Tibial artery (tissue), 4 donors: ENCODE results near the gene TSPAN14.

Experiments used
- DNase-seq, 2 donors: peaks; one replicate each; pipeline ENCODE4 v3.0.0-alpha.2; 2019
- H3K27ac ChIP-seq, 2 donors: fragments of 200-600 bp; sonication (generic) in 1 of 2; 1 replicate in 1 of 2; 2 replicates in 1 of 2; pipeline ENCODE4 v1.5.1; 2018 to 2019; ENCODE audit warnings: mild to moderate bottlenecking in 1 of 2
- H3K27me3 ChIP-seq, 2 donors: fragments of 200-600 bp; sonication (generic) in 1 of 2; one replicate each; pipeline versions ENCODE4 v1.5.1 to v1.6.0; 2016 to 2019
- H3K36me3 ChIP-seq, 3 donors: fragments of 200-600 bp; sonication (generic) in 2 of 3; one replicate each; pipeline ENCODE4 v1.5.1; 2016 to 2019; ENCODE audit warnings: mild to moderate bottlenecking in 2 of 3
- H3K4me1 ChIP-seq, 4 donors: fragments of 200-600 bp; sonication (generic) in 2 of 4; 1 replicate in 3 of 4; 2 replicates in 1 of 4; pipeline ENCODE4 v1.5.1; 2016 to 2019
- H3K4me3 ChIP-seq, 2 donors: fragments of 200-600 bp; sonication (generic) in 1 of 2; 1 replicate in 1 of 2; 2 replicates in 1 of 2; pipeline ENCODE4 v1.5.1; 2018 to 2019; ENCODE audit warnings: mild to moderate bottlenecking in 2 of 2
- H3K9me3 ChIP-seq, 3 donors: fragments of 200-600 bp; sonication (generic) in 1 of 3; one replicate each; pipeline ENCODE4 v1.5.1; 2016 to 2019
- intact Hi-C: fragments of 100-400 bp; cut with DNase I; formaldehyde crosslinking; loops from one replicate; pipeline ENCODE4 v1.15.0; 2023; ENCODE audit warnings: low total_unique reads
- TF ChIP-seq, protein P1 (sequence below), 2 experiments: fragments of 200-600 bp in 1 of 2; fragments of 450-650 bp in 1 of 2; IDR thresholded peaks; one replicate each; pipeline ENCODE4 v1.5.1; 2017 to 2019; ENCODE audit warnings: antibody characterized with exemption in 2 of 2, mild to moderate bottlenecking in 1 of 2, moderate library complexity in 1 of 2

TSPAN14 gene

DNA sequence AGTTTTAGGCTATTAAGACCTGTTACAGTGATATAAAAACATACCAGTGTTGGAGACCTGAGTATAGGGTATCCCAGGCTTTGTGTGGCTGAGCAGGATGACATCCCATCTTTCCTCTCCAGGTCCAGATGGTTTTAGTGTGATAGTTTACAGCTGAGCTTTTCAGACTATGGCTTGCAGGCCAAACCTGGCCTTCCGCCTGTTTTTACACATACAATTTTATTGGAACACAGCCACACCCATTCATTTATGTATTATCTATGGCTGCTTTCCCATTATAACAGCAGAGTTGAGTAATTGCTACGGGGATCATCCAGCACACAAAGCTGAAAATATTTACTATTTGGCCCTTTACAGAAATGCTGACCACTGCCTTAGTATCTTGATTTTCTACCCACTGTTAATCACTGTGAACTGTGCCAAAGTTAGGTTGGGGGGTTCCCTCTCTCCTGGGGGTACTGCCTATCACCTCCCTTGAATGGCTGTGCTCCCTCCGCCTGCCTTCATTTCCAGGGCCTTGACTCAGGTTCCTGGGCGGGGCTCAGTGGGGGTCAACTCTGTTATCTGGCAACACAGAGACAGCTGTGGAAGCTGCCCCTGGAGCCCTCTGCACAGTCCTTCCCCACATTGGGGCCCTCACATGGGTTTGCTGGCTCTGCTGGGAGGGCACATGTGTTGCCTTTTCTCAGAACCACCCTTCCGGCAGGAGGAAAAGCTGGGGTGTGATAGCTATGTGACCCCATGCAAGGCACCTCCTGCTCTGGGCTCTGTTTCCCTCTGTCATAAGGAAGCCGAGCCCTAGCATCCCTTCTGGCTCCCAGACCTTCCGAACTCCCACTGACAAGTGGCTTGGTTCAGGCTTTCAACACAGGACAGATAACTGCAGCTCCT, 43.3 kb downstream of the TSPAN14 start:
- intact Hi-C loops, result no loop called here
- H3K27ac ChIP-seq, result peak overlapping the region; percentile 4 to 62
- H3K4me3 ChIP-seq, result no peak overlapping the region
- TF ChIP-seq, protein P1, sequence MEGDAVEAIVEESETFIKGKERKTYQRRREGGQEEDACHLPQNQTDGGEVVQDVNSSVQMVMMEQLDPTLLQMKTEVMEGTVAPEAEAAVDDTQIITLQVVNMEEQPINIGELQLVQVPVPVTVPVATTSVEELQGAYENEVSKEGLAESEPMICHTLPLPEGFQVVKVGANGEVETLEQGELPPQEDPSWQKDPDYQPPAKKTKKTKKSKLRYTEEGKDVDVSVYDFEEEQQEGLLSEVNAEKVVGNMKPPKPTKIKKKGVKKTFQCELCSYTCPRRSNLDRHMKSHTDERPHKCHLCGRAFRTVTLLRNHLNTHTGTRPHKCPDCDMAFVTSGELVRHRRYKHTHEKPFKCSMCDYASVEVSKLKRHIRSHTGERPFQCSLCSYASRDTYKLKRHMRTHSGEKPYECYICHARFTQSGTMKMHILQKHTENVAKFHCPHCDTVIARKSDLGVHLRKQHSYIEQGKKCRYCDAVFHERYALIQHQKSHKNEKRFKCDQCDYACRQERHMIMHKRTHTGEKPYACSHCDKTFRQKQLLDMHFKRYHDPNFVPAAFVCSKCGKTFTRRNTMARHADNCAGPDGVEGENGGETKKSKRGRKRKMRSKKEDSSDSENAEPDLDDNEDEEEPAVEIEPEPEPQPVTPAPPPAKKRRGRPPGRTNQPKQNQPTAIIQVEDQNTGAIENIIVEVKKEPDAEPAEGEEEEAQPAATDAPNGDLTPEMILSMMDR (IDR thresholded peaks at IDR 0.05), result no peak
- H3K36me3 ChIP-seq, result no peaks in the 10 kb centered on the region
- peak; percentile 65 to 74 for DNase-seq
- H3K4me1 ChIP-seq, result peaks cover 5 to 77% (median 56%) of the 10 kb centered on the region in 4 donors
- no peaks in the 10 kb centered on the region for H3K9me3 ChIP-seq
- H3K27me3 ChIP-seq, result no peaks in the 10 kb centered on the region

DNA sequence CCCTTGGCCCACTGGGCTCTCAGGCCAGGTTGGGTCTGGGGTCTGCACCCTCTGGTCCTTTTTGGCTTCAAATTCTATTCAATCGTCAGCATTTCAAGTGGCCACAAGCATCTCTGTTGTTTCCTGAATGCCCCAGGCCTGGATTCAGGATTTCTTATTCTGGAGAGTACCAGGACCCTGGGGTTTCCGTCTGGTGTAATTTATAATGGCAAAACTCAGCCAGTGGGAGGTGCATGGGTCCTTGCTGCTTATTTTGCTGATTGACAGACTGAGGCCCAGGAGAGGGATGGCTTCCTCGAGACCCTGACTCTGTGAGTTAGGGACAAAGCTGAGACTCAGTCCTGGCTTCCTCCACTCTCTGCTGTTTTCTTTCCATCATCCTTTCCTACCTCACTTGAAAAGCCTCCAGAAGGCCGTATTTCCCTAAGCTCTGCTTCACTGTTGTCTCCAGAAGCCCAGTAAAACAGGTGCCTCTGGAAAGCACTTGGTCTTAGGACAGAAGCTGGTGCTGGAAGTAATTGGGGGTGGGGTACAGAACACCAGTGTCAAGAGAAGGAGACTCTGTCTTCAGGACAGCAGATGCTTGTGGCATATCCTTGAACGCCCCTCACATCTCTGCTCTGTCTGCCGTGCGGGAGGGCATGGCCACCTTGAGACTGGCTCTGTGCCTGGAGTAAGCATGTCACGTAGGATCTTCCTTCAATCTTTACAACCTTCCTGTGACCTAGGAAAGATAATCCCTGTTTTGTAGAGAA, 44.1 kb downstream of the TSPAN14 start:
- intact Hi-C loops, result no loop called here
- Histone ChIP-seq H3K36me3 (no peaks in the 10 kb centered on the region), H3K27ac (peak overlapping the region; percentile 51 to 62), H3K4me1 (peaks cover 5 to 79% (median 57%) of the 10 kb centered on the region in 4 donors), H3K4me3 (no peak overlapping the region), H3K27me3 (no peaks in the 10 kb centered on the region), H3K9me3 (no peaks in the 10 kb centered on the region)
- no peak for DNase-seq
- TF ChIP-seq, protein P1 (IDR thresholded peaks at IDR 0.05), result no peak

DNA sequence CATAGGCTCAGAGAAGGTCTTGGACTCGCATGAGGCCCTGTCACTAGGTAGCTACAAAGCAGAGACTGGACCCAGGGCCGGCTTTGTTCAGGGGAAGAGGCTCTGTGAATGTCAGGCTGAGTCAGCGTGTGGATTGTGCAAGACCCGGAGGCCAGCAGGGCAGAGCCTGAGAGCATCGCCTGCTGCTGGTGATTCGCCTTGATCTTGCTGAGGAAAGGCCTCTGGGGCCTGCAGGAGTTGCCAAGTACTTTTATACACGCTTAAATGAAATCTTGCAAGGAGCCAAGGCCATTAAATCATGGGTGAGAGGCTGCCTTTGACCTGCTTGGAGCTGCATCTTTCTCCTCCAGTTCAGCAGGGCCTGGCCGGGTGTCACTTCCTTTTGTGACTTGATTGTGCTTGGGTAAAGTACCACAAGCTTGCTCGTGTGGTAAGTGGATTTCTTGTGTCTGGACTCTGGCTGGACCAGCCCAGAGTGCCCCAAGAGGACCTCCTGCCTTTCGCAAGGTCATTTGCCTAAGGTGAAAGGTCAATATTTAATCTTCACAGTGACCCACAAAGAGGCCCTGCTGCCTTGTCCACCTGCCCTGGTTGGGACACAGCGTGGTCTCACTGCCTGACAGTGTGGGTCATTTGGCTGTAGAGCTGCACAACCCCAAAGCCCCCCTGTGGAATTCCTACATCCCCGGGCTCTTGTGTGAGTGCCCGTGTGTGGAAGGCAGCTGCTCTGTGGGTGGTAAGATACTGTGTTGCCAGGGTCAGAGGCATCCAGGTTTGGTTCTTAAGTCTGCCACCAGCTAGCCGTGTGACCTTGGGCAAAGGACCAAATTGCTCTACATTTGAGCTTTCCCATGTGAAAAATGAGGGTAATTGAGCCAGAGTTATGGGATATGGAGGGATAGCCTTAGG, 45.0 kb downstream of the TSPAN14 start:
- H3K36me3 ChIP-seq, result no peaks in the 10 kb centered on the region
- peaks cover 5 to 76% (median 55%) of the 10 kb centered on the region in 4 donors for H3K4me1 ChIP-seq
- H3K27me3 ChIP-seq, result no peaks in the 10 kb centered on the region
- no peaks in the 10 kb centered on the region for H3K9me3 ChIP-seq
- TF ChIP-seq, protein P1 (IDR thresholded peaks at IDR 0.05), result no peak
- H3K4me3 ChIP-seq, result no peak overlapping the region
- peak; percentile 93 to 97 for DNase-seq
- H3K27ac ChIP-seq, result peak overlapping the region; percentile 51 to 62
- intact Hi-C loops, result no loop called here

DNA sequence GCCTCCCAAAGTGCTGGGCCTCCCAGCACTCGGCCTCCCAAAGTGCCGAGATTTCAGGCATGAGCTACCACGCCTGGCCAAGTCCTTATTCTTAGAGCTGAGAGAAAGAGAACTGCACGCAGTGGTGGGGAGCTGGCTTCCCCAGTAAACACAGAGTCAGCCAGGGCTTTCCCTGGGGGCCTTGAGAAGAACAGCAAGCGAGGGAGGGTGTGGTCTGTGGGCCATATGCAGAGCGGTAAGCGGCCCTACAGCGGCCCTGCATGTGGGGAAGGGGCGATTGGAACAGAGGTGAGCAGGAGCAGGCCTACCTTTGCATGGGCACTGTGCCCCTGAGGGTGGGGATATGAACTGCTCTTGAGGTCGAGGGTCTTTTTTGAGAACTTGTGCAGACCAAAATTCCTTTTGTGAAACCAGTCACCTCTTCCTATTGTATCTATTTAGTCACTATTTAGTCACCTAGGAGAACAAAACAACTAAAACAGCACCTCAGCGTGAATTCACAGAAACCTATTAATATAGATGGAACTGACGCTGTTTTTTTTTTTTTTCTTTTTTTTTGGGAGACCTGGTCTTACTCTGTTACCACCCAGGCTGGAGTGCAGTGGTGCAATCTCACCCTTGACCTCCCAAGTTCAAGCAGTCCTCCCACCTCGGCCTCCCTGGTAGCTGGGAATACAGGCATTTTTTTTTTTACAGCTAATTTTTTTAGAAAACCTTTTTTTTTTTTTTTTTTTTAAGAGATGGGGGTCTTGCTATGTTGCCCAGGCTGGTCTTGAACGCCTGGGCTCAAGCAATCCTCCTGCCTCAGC, 46.7 kb downstream of the TSPAN14 start:
- TF ChIP-seq, protein P1 (IDR thresholded peaks at IDR 0.05), result no peak
- H3K36me3 ChIP-seq, result no peaks in the 10 kb centered on the region
- H3K4me1 ChIP-seq, result peaks cover 5 to 81% (median 54%) of the 10 kb centered on the region in 4 donors
- H3K27me3 ChIP-seq, result no peaks in the 10 kb centered on the region
- no peaks in the 10 kb centered on the region for H3K9me3 ChIP-seq
- no peak overlapping the region for H3K27ac ChIP-seq
- no peak overlapping the region for H3K4me3 ChIP-seq
- intact Hi-C loops, result no loop called here
- peak; percentile 66 to 70 for DNase-seq
